Effector memory CD8-positive, alpha-beta T cell (primary cell): ENCODE results near the gene KCNJ11.
A peak's percentile ranks its signal among the peaks of the same experiment; 100 is the strongest.

ENCODE experiments used
- ATAC-seq: fragments of 150-1000 bp; cut with Tn5 transposase; replicated peaks from 2 replicates; pipeline ENCODE4 v1.10.0; 2021; ENCODE audit warnings: mild to moderate bottlenecking, moderate library complexity
- DNase-seq, 3 experiments: peaks; one replicate each; pipeline ENCODE4 v3.0.0; 2021
- H3K27ac Mint-ChIP-seq, 2 donors: one replicate each; pipeline ENCODE4 v1.8.0; 2022; ENCODE audit warnings: mild to moderate bottlenecking in 2 of 2, mixed read lengths in 2 of 2, moderate library complexity in 2 of 2
- H3K27me3 Mint-ChIP-seq, 2 donors: one replicate each; pipeline ENCODE4 v1.8.0; 2022; ENCODE audit warnings: mixed read lengths in 2 of 2
- H3K36me3 Mint-ChIP-seq: one replicate; pipeline ENCODE4 v1.8.0; 2022; ENCODE audit warnings: mild to moderate bottlenecking, moderate library complexity, mixed read lengths; ENCODE audit not compliant: insufficient read depth
- H3K4me1 Mint-ChIP-seq, 2 donors: one replicate each; pipeline ENCODE4 v1.8.0; 2022; ENCODE audit warnings: low read depth in 2 of 2, mixed read lengths in 2 of 2
- H3K4me3 Mint-ChIP-seq, 2 donors: one replicate each; pipeline ENCODE4 v1.8.0; 2022; ENCODE audit warnings: mild to moderate bottlenecking in 2 of 2, mixed read lengths in 2 of 2, moderate library complexity in 2 of 2
- H3K9me3 Mint-ChIP-seq, 2 donors: one replicate each; pipeline ENCODE4 v1.8.0; 2022; ENCODE audit warnings: mixed read lengths in 2 of 2

The KCNJ11 gene

GRCh38 chr11:17352950-17353820 is 35.3 kb downstream of the KCNJ11 start:
- Mint-ChIP-seq H3K36me3 (peaks cover 26% of the 10 kb centered on the region), H3K27me3 (no peaks in the 10 kb centered on the region), H3K9me3 (no peaks in the 10 kb centered on the region), H3K4me1 (peaks cover 23 to 31% of the 10 kb centered on the region in 2 donors), H3K27ac (peak overlapping the region; percentile 93 to 95), H3K4me3 (peak overlapping the region; percentile 93 to 95)
- DNase-seq (peak; percentile 22 to 33 (median 31)), ATAC-seq (peak; percentile 40)

GRCh38 chr11:17351510-17352176 is 36.8 kb downstream of the KCNJ11 start, which contains the start of gene NCR3LG1:
Gene NCR3LG1 (plus strand): TSS chr11:17351800. CDS start chr11:17351970, 170 bp downstream.
- ATAC-seq (peak; percentile 74), DNase-seq (peak; percentile 61 to 63 (median 62))
- peaks cover 26% of the 10 kb centered on the region for H3K36me3 Mint-ChIP-seq
- H3K27me3 Mint-ChIP-seq = no peaks in the 10 kb centered on the region
- H3K27ac Mint-ChIP-seq = peak within 1 kb of the TSS; percentile 93 to 95
- H3K4me1 Mint-ChIP-seq = peaks cover 23 to 31% of the 10 kb centered on the region in 2 donors
- peak within 1 kb of the TSS; percentile 93 to 95 for H3K4me3 Mint-ChIP-seq
- H3K9me3 Mint-ChIP-seq = no peaks in the 10 kb centered on the region

GRCh38 chr11:17351172-17351509 is 37.3 kb downstream of the KCNJ11 start:
- H3K4me1 Mint-ChIP-seq = peaks cover 23 to 31% of the 10 kb centered on the region in 2 donors
- H3K4me3 Mint-ChIP-seq = peak overlapping the region; percentile 93 to 95
- H3K9me3 Mint-ChIP-seq = no peaks in the 10 kb centered on the region
- H3K36me3 Mint-ChIP-seq = peaks cover 26% of the 10 kb centered on the region
- H3K27ac Mint-ChIP-seq = peak overlapping the region; percentile 93 to 95
- no peaks in the 10 kb centered on the region for H3K27me3 Mint-ChIP-seq
- DNase-seq = no peak
- ATAC-seq = no peak

GRCh38 chr11:17350455-17351171 is 37.8 kb downstream of the KCNJ11 start:
- Mint-ChIP-seq H3K36me3 (peaks cover 26% of the 10 kb centered on the region), H3K4me1 (peaks cover 23 to 31% of the 10 kb centered on the region in 2 donors), H3K9me3 (no peaks in the 10 kb centered on the region), H3K27ac (peak overlapping the region; percentile 93 to 95), H3K4me3 (peak overlapping the region; percentile 93 to 95), H3K27me3 (no peaks in the 10 kb centered on the region)
- ATAC-seq (no peak), DNase-seq (no peak)

DNA sequence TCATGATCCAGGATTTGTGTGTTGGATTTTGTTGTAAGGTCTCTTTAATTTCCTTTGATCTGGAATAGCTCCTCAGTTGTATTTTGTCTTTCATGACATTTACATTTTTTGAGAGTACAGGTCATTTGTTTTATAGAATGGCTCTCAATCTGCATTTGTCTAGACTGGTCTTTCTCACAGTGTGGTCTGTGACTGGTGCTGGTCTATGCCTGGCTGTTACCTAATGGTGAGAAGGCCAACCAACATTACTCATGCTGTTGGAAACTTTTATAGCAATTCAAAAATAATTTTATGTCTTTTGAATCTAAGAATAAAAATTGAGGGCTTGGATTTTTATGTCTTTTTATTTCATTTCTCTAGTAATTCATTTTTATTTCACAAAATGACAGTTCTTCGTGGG is 40.8 kb downstream of the KCNJ11 start:
- Mint-ChIP-seq H3K4me1 (peaks cover 12 to 14% of the 10 kb centered on the region in 2 donors), H3K9me3 (no peaks in the 10 kb centered on the region), H3K36me3 (peaks cover 11% of the 10 kb centered on the region), H3K4me3 (no peak overlapping the region), H3K27me3 (no peaks in the 10 kb centered on the region), H3K27ac (no peak overlapping the region)
- ATAC-seq (no peak), DNase-seq (no peak)

DNA sequence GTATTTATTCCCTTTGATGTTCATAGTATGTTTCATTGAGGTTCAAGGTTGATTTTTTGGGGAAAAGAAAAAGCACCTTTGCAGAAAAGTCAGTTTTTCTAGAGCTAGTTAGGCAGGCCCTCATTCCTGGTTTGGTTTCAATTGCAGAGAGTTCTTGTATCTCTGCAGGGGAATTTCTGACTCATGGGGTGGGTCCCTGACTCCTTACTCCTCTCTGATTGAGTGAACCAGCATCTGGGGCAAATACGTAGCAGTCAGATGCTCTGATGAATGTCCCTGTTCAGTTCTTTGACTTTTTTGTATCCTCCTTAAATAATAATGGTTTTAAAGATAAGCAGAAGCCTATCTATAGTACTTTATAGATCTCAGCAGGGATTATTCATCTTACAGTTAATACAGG is 44.6 kb downstream of the KCNJ11 start:
- DNase-seq (no peak), ATAC-seq (no peak)

DNA sequence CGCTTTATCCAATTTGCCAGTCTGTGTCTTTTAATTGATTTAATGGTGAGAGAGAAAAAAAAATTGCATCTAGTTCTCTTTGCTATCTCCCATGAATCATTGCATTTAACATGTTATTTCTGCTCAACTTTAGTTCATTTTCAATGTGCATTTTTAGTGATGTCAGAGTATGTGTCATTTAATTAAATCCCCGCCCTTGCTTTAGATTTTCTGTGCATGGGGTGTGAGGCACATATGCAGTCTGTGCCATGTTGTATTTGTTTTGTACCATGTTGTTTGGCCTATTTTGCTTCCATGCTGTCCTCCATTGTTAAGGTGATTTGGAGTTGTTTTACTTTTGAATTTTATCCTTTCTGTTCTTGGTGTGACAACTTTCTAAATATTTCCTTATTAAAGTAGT is 45.2 kb downstream of the KCNJ11 start:
- ATAC-seq (no peak), DNase-seq (no peak)
- Mint-ChIP-seq H3K9me3 (no peaks in the 10 kb centered on the region), H3K4me3 (no peak overlapping the region), H3K27ac (no peak overlapping the region), H3K36me3 (no peaks in the 10 kb centered on the region), H3K4me1 (peaks cover 0 to 4% of the 10 kb centered on the region in 2 donors), H3K27me3 (no peaks in the 10 kb centered on the region)

More for the DNA sequence above, 44.6 kb downstream of the KCNJ11 start:
- H3K4me1 Mint-ChIP-seq = peaks cover 0 to 4% of the 10 kb centered on the region in 2 donors
- no peak overlapping the region for H3K27ac Mint-ChIP-seq
- H3K36me3 Mint-ChIP-seq = no peaks in the 10 kb centered on the region
- H3K4me3 Mint-ChIP-seq = no peak overlapping the region
- H3K27me3 Mint-ChIP-seq = no peaks in the 10 kb centered on the region
- H3K9me3 Mint-ChIP-seq = no peaks in the 10 kb centered on the region
